NB4 (cell line): Measurements from ENCODE around the gene WDR31.

ENCODE experiments used
- POLR2A ChIP-seq: IDR thresholded peaks from 2 replicates; pipeline ENCODE4 v1.6.1; 2011; ENCODE audit warnings: mild to moderate bottlenecking; ENCODE audit not compliant: insufficient read length; ENCODE audit errors: extremely low read depth
- TF ChIP-seq, protein P1 (sequence below): IDR thresholded peaks from one replicate; pipeline ENCODE4 v1.5.1; 2012; ENCODE audit warnings: low read depth, low read length
- TF ChIP-seq, protein P2 (sequence below): IDR thresholded peaks from 2 replicates; pipeline ENCODE4 v1.6.1; 2011; ENCODE audit warnings: low read depth, low read length

DNA sequence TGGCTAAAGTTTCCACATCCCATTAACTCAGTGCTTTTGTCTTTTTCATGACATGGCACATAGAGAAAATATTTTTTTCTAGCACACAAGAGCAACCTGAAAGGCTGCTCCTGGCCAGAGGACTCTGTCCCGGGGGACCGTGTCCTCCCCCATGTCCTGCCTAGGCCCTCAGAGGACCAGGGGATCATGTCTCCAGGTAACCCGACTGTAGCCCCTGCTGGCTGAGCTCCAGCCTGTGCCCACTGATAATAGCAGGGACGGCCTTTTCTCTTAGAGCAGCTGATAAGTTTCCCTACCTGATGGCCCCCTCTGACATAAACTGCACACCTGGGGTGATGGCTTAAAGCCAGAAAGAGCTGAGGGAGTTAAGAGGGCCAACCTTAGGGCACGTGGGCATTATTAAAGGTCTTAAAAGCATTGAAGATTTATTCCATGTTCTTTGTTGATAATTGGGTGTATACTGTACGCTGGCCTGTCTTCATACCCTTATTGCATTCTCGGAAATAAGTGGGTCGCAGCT, 30.8 kb upstream of the WDR31 start:
- TF ChIP-seq, protein P1, sequence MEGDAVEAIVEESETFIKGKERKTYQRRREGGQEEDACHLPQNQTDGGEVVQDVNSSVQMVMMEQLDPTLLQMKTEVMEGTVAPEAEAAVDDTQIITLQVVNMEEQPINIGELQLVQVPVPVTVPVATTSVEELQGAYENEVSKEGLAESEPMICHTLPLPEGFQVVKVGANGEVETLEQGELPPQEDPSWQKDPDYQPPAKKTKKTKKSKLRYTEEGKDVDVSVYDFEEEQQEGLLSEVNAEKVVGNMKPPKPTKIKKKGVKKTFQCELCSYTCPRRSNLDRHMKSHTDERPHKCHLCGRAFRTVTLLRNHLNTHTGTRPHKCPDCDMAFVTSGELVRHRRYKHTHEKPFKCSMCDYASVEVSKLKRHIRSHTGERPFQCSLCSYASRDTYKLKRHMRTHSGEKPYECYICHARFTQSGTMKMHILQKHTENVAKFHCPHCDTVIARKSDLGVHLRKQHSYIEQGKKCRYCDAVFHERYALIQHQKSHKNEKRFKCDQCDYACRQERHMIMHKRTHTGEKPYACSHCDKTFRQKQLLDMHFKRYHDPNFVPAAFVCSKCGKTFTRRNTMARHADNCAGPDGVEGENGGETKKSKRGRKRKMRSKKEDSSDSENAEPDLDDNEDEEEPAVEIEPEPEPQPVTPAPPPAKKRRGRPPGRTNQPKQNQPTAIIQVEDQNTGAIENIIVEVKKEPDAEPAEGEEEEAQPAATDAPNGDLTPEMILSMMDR, result no peak
- TF ChIP-seq POLR2A, result no peak
- TF ChIP-seq, protein P2, sequence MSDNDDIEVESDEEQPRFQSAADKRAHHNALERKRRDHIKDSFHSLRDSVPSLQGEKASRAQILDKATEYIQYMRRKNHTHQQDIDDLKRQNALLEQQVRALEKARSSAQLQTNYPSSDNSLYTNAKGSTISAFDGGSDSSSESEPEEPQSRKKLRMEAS, result no peak
